ENCODE measurements around the gene KLK15.
"Not testable (repeated sequence)": the region's sequence is repeated elsewhere in the genome, so short reads cannot be mapped to it uniquely, and the experiment has no call there.

KLK15 gene

GRCh38 chr19:50821248-50821612, 12.1 kb downstream of the KLK15 start:
- no peak for DNase-seq (ENCODE audit: low read depth in 2 of 3, low spot score in 1 of 3)

DNA sequence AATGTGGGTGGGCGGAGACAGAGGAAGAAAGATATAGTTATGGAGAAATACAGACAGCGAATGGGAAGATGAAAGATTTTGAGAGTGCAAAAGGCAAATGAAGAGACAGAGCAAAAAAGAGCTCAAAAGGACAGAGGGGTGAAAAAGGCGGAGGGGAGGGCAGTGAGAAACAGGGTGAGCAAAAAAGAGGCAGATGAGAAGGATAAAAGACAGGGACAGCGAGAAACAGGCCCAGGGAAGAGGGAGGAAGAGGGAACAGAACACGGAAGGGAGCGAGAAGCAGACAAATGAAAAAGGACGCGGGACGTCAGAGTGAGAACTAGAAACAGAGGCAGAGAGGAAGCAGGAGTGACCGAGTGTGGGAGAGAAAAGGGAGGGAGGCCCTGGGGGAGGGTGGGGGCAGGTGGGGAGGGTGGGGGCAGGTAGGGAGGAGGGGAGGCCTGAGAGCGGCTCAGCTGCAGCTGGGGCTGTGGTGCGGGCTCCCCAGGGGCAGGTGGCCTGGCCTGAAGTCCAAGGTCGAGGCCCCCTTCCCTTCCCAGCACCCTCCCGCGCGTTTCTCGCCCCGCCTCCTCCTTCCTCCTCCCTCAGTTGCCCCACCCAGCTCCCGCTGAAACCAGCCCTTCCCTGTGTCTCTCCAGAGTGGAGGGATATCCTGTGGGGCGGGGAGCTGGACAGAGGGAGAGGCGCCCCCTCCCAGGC, 12.7 kb downstream of the KLK15 start:
- DNase-seq (ENCODE audit: low read depth in 2 of 3, low spot score in 1 of 3), result no peak

GRCh38 chr19:50820086-50820485, 13.3 kb downstream of the KLK15 start:
- DNase-seq (ENCODE audit: low read depth in 2 of 3, low spot score in 1 of 3), result no peak

DNA sequence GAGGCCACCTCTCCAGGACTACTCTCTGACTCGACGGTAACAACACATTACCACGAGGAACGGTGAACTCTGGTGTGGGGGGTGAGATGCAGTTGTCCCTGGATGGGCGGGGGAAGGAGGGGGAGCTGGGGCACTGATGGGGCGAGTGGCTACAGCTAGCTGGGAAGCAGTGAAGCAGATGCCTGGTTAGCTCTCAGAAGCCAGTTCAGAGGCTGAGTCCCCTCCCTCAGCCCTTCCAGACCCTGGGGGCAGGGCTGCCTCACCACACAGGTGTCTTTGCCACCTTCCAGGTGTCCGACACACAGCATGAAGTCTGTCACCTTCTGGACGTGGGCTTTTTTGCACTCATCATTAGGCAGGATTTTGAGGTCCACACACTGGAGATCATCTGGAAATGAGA, 13.7 kb downstream of the KLK15 start:
- DNase-seq (ENCODE audit: low read depth in 2 of 3, low spot score in 1 of 3), result no peak

GRCh38 chr19:50818859-50819472, 14.4 kb downstream of the KLK15 start:
- DNase-seq (ENCODE audit: low read depth in 2 of 3, low spot score in 1 of 3), result no peak

DNA sequence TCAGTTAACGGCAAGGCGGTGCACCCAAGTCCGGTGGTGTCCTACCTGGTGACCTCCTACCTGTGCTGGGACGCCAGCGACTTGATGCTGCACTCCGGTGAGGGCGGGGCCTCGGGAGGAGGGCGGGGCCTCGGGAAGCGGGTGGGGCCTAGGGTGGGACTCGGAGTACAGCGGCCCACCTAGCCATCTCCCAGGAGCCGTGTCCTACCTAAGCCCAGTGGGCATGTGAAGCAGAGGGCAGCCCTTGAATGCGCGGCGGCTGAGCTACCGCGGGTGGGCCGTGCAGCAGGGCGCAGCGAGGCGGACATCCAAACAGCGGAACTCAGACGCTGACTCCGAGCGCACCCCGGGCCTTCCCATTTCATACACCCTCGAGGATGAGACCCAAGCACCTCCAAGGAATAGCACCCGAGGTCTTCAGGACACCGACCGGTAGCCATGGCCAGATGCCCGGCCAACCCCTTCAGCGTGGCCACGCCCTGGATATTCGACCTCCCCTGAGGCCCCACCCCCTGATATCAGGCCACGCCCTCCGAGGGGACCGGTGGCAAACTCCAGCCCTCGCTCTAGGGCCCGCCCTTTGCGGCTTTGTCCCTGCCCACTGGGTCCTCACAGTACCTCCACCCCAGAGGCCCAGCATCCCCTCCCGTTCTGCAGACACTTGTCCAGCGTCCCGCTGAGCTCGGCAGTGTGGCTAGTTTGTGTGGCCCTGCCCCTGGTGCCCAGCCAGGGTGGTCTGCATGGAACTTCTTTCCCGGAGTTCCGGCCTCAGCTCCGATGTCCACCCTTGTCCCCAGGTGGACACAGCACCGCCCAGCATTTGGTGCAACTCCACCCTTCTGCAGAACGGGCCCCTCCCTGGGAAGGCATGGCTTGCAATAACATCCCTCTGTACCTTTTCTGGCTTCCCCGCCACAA, 15.2 kb downstream of the KLK15 start:
- DNase-seq (ENCODE audit: low read depth in 2 of 3, low spot score in 1 of 3), result peak in 1 of 3 donors; percentile 61

DNA sequence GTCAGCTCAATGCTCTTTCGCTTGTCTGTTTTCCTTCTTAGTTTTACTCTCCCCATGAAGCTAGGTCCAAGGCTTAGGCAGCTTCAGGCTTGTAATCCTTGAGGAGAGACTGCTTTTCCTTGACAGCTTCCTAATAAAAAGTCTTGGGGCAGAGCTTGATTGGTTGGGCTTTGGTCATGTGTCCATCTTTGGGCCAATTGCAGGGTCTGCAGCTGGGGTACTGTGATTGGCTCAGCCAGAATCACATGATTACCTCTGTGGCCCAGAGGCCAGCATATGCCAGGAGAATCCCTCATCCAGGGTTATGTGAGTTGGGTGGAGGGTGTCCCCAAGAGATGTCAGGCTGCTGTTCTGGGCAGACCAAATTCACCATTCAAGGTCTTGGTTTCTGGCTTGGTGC, 17.9 kb downstream of the KLK15 start:
- DNase-seq (ENCODE audit: low read depth in 2 of 3, low spot score in 1 of 3), result no peak

DNA sequence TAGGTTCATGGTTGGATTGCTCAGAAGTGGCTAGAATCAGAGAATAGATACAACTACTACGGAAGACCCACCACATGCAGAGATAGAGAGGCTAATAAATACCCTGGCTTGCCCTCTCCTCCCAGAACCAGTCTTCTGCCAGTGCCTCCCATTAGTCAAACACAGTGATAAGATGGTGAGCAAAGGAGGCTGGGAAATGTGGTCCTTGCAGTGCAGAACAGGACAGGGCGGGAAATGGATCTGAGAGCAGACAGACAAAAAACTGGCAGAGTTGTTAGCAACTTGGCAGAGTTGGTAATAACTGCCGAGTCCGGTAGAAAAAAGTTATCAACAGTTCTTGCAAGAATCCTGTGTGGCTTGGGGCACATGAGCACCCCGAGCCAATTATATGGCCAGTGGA, 18.5 kb downstream of the KLK15 start:
- DNase-seq (ENCODE audit: low read depth in 2 of 3, low spot score in 1 of 3), result no peak

GRCh38 chr19:50812474-50812873, 20.9 kb downstream of the KLK15 start:
- no peak for DNase-seq (ENCODE audit: low read depth in 2 of 3, low spot score in 1 of 3)

DNA sequence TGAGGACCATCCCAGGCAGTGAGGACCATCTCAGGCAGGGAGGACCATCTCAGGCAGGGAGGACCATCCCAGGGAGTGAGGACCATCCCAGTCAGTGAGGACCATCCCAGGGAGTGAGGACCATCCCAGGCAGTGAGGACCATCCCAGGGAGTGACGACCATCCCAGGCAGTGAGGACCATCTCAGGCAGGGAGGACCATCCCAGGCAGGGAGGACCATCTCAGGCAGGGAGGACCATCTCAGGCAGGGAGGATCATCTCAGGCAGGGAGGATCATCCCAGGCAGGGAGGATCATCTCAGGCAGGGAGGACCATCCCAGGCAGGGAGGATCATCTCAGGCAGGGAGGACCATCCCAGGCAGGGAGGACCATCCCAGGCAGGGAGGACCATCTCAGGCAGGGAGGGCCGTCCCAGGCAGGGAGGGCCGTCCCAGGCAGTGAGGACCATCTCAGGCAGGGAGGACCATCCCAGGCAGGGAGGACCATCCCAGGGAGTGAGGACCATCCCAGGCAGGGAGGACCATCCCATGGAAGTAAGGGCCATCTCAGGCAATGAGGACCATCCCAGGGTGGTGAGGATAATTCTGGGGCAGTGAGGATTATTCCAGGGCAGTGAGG, 21.6 kb downstream of the KLK15 start:
- not testable (repeated sequence) for DNase-seq (ENCODE audit: low read depth in 2 of 3, low spot score in 1 of 3)

- DNase-seq (ENCODE audit: low read depth in 2 of 3, low spot score in 1 of 3), result no peak
Measured at GRCh38 chr19:50808856-50809255, 24.5 kb downstream of the KLK15 start.

DNA sequence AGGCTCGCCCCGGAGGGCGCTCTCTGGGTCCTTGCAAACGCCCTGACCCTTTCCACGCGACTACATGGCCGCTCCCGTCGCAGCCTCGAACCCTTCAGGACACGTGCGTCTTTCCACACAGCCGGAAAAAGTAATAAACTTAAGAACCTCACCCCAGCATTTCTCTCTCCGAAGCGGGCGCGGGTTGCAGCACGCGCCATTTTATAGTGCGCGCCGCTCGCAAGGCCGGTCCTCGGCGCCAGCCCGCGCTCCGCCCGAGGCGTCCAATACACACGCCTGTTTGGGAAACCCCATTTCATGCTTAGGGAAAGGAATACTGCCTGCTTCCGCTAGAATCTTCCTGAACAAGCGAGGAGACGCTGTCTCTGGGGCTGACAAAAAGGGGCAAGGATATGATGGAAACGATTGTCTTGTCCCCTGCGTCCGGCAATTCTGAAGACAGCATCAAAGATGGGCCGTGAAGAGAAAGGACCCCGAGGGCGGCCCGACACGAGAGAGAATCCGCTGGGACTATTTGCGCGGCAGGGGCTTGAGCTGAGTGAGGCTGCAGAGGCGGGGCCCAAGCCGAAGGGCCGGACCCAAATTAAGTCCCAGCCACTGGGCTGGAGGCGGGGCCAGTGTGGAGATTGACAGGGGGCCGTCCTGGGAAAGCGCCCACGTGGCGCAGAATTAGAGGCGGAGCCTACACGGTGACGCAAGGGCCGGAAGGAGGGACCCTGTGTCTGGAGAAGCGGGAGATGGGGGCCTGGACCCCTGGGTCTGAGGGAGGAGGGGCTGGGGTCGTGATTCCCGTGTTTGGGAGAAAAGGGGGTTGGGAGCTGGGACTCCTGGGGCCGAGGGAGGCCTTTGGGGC, 28.7 kb downstream of the KLK15 start:
- peak; percentile 95 to 98 (median 98) for DNase-seq (ENCODE audit: low read depth in 2 of 3, low spot score in 1 of 3)

DNA sequence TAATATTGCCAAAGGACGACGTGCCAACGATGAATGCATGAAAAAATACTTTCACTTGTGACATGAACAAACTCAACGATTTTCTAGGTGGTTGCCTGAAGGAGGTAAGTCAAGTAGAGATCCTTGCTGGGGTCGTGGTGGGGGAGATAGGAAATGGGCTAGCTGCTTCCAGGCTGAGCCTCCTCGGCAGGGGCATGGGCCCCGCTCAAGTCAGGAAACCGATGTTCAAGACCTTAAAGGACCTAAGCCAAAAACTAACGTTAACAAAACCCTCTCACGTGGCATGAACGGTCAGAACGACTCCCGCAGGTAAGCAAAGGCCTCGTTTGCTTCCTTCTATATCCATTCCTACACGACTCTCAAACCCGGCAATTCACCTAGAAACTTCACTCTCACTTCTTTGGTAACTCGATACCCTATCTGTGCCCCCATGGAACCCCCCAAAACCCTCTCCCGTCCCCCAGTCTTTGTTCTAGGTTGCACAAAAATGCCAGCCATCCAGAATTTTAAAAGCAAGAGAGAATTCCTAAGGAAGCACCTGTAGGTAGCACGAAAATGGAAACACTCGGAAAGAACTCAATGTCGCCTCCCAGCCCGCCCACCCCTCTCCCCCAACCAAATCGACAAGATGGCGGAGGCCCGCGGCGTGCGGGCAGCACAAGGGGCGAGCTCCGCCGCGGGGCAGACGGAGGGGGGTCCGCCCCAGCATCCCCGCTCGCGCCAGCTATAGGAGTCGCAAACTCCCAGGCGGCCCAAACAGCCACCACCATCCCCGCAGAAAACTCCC, 29.5 kb downstream of the KLK15 start:
- DNase-seq (ENCODE audit: low read depth in 2 of 3, low spot score in 1 of 3), result no peak

GRCh38 chr19:50801107-50801506, 32.3 kb downstream of the KLK15 start:
- DNase-seq (ENCODE audit: low read depth in 2 of 3, low spot score in 1 of 3), result no peak

GRCh38 chr19:50799547-50799851, 33.9 kb downstream of the KLK15 start:
- DNase-seq (ENCODE audit: low read depth in 2 of 3, low spot score in 1 of 3), result no peak

GRCh38 chr19:50798659-50799546, 34.5 kb downstream of the KLK15 start:
- no peak for DNase-seq (ENCODE audit: low read depth in 2 of 3, low spot score in 1 of 3)

DNA sequence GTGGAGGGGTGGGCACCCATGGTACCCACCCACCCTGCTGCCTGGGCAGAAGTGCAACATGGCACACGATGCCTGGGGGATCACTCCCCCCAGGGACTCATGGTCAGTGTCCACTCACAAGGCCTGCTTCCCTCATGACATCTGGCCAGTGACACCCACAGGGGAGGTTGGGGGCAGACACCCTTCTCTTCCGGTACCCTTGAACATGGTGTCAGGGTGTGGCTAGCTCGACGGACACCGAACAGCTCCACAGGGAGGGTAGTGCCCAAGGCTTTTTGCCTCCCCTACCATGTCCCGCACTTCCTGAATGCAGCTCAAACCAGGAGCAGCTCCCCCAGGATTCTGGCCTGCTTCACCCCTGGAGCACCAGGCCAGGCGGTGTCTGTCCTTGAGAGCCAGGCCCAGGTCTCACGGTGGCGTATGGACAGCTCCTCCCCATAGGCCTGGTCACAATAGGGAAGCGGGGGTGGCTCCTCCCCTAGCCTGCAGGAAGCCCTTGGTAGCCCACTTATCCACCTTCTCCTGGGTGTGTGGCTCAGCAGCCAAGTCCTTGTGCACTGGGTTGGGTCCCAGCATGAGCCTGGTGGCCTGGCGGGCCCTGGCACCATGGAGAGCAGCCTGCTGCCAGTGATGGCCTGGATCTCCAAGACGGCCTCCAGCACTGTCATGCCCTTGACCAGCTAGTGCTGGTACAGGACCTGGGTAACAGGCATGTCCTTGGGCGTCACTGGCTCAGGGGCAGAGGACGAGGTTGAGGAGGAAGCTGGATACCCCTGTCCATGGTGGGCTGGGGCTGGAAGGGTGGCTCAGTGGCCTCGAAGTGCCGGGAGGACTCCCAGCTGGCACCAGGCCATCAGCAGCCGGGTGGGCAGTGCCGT, 35.4 kb downstream of the KLK15 start:
- DNase-seq (ENCODE audit: low read depth in 2 of 3, low spot score in 1 of 3), result no peak

- no peak for DNase-seq (ENCODE audit: low read depth in 2 of 3, low spot score in 1 of 3)
Measured at GRCh38 chr19:50797429-50797780, 36.0 kb downstream of the KLK15 start.
